ENCODE data around the gene ADORA1.

ADORA1 gene

DNA sequence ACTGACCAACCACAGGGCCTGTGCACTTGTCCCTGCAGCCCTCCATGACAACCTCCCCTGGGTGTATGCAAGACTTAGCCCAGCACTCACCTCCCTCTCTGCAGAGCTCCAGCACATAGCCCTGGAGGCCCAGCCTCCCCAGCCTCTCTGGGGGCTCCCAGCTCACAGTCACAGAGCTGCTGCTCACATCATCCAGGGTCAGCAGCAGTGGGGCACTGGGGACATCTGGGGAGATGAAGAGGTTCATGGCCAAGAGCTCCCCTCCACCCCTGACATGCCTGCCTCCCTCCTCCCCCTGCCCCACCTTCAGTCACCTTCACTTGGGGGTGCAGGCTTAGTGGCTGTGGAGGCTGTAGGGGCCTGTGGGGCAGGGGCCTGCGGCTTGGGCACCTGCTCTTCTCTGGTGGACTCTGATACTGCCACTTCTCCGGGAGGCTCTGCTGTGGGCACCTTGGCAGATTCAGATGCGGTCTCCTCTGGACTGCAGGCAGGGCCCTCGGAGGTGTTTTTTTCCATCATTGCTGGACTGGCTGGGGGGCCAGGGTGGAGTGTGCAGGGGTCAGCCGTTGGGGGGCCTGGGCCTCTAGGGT is 47.8 kb downstream of the ADORA1 start, which contains the start of gene MYBPH:
MYBPH (minus strand) TSS at position 590 of the 590 bp plus-strand sequence; CDS start at position 519, 71 bp downstream.
- no peaks in the 10 kb centered on the region for H3K9me3 ChIP-seq
- H3K36me3 ChIP-seq = no peaks in the 10 kb centered on the region
- peaks cover 8% of the 10 kb centered on the region for H3K4me1 ChIP-seq
- DNase-seq = no peak
- H3K4me3 ChIP-seq (ENCODE audit: low read depth, low read length) = no peak within 1 kb of the TSS
- no peaks in the 10 kb centered on the region for H3K27me3 ChIP-seq
- TF ChIP-seq, protein P1, sequence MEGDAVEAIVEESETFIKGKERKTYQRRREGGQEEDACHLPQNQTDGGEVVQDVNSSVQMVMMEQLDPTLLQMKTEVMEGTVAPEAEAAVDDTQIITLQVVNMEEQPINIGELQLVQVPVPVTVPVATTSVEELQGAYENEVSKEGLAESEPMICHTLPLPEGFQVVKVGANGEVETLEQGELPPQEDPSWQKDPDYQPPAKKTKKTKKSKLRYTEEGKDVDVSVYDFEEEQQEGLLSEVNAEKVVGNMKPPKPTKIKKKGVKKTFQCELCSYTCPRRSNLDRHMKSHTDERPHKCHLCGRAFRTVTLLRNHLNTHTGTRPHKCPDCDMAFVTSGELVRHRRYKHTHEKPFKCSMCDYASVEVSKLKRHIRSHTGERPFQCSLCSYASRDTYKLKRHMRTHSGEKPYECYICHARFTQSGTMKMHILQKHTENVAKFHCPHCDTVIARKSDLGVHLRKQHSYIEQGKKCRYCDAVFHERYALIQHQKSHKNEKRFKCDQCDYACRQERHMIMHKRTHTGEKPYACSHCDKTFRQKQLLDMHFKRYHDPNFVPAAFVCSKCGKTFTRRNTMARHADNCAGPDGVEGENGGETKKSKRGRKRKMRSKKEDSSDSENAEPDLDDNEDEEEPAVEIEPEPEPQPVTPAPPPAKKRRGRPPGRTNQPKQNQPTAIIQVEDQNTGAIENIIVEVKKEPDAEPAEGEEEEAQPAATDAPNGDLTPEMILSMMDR (IDR thresholded peaks at IDR 0.05; ENCODE audit: low read depth, low read length) = no peak

DNA sequence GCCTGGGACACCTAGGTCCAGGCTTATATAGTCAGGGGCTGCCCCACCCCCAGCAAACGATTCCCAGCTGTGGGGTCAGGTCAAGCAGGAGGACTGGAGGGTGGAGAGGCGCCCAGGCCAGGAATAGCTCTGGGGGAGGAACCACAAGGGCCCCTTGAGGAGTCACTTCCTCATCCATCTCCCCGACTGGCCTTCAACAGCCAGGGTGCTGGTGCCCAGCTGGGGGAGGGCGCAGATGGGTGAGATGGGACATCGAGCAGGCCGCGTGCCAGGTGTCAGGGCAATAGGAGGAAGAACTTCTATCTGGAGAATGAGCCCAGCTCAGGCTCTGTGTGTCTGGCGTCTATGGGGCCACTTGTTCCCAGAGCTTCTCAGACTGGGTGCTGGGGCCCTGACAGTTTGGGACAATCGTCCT is 48.3 kb downstream of the ADORA1 start:
- Histone ChIP-seq H3K4me1 (peaks cover 8% of the 10 kb centered on the region), H3K4me3 (ENCODE audit: low read depth, low read length) (no peak overlapping the region), H3K27me3 (no peaks in the 10 kb centered on the region), H3K36me3 (no peaks in the 10 kb centered on the region), H3K9me3 (no peaks in the 10 kb centered on the region)
- TF ChIP-seq, protein P1 (IDR thresholded peaks at IDR 0.05; ENCODE audit: low read depth, low read length) = no peak
- DNase-seq = no peak

DNA sequence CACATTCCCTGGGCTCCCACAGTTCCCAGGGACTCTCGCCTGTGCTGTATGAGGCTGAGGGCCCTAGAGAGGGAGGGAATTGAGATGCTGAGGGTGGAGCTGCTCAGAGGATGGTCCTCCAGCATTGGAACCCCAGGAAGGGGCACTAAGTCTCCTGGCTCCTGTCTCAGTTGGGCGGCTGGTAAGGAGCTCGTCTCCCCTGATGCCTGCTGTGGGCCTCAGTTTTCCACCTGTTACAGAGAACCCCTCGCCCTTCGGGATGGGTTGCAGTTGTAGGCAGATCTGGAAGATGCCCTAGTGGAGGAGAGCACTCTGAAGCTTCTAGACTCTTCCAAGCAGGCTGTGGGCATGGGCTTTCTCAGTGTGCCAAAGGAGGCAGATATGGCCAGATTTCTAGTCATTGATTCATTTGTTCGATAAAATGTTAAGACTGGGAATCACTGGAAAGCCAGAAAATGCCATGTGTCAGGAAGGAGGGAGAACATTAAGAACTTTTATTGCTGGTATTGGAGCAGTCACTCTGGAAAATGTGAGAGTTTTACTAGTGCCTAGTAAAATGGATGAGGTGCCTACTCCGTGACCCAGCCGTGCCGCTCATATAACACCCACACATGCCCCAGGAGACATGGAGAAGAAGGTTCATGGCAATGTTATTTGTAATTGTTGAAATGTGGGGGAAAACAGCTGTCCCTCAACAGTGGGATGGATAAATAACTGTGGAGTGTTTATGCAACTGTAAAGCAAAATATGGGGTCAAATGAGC is 48.9 kb downstream of the ADORA1 start:
- DNase-seq = no peak
- Histone ChIP-seq H3K36me3 (no peaks in the 10 kb centered on the region), H3K4me3 (ENCODE audit: low read depth, low read length) (no peak overlapping the region), H3K9me3 (no peaks in the 10 kb centered on the region), H3K4me1 (peaks cover 8% of the 10 kb centered on the region), H3K27me3 (no peaks in the 10 kb centered on the region)
- TF ChIP-seq, protein P1 (IDR thresholded peaks at IDR 0.05; ENCODE audit: low read depth, low read length) = no peak

DNA sequence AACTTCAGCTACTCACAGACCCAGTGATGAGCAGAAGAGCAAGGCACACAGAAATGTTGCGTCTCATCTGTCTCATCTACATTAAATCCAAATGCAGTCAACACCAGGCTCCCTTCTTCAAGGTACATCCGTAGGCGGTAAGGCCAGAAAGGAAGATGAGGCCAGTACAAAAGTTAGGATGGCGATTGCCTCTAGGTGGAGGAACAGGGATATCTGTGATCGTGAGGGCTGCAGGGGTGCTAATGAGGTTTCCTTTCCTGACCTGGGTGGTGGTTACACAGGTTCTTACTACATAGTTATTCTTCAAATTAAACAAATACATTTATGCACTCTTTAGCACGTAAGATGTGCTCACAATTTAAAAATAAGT is 49.5 kb downstream of the ADORA1 start:
- H3K4me1 ChIP-seq = peaks cover 8% of the 10 kb centered on the region
- no peak overlapping the region for H3K4me3 ChIP-seq (ENCODE audit: low read depth, low read length)
- H3K36me3 ChIP-seq = no peaks in the 10 kb centered on the region
- H3K9me3 ChIP-seq = no peaks in the 10 kb centered on the region
- H3K27me3 ChIP-seq = no peaks in the 10 kb centered on the region
- DNase-seq = no peak
- TF ChIP-seq, protein P1 (IDR thresholded peaks at IDR 0.05; ENCODE audit: low read depth, low read length) = no peak

DNA sequence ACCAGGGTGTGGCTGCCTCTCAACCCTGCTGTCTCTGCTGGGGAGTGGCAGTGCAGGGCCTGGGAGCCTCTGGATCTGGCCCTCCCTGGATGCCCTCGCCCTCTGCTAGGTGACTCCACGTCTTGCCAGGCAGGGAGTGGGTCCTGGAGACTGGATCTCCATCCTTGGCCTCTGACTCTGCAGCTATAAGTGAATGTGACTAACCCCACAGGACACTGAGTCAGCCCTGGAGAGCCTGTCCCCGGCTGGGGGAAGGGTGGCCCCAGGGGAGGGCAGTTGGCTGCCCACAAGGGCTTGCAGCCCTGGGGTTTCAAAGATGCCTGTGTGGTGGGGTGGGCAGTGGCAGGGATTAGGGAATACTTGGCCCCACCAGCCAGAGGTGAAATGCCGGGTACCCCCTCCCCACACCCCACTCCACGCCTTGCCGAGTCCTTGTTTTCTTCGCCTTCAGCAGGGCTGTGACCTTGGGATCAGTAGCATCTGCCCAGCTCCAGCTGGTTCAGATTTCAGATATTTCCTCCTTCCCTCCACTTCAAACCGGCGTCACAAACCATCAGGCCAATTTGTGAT is 50.0 kb downstream of the ADORA1 start:
- Histone ChIP-seq H3K4me1 (peaks cover 8% of the 10 kb centered on the region), H3K4me3 (ENCODE audit: low read depth, low read length) (no peak overlapping the region), H3K36me3 (no peaks in the 10 kb centered on the region), H3K27me3 (no peaks in the 10 kb centered on the region), H3K9me3 (no peaks in the 10 kb centered on the region)
- TF ChIP-seq, protein P1 (IDR thresholded peaks at IDR 0.05; ENCODE audit: low read depth, low read length) = no peak
- DNase-seq = no peak

DNA sequence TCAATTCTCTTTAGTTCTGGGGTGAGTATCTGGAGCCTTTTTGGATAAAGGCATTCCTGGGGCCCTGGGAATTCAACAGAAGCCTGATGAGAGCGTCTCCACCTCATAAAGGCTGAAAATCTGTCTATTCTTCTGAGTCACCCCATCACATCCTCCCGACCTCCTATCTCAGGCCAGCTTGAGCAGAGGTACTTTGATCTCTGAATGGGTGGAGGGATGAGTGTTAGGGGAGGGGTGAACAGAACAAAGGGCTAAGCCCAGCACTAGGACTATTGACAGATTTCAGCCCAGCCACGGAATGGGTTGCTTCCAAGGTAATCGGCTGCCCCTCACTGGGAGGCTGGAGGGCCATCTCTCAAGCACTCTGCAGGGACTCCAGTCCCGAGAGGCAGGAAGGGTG is 50.6 kb downstream of the ADORA1 start:
- Histone ChIP-seq H3K4me1 (peaks cover 8% of the 10 kb centered on the region), H3K4me3 (ENCODE audit: low read depth, low read length) (no peak overlapping the region), H3K9me3 (no peaks in the 10 kb centered on the region), H3K27me3 (no peaks in the 10 kb centered on the region), H3K36me3 (no peaks in the 10 kb centered on the region)
- TF ChIP-seq, protein P1 (IDR thresholded peaks at IDR 0.05; ENCODE audit: low read depth, low read length) = no peak
- no peak for DNase-seq

All from BE2C (cell line).